Measurements from ENCODE around the gene MAP2K6. TPM values are rescaled to one million over a fixed set of nuclear protein-coding genes. Genes with fewer than 3 reads are reported as not detected.

Gene MAP2K6
- total RNA-seq, 1 donor from 2014 or later: 1.4 TPM

DNA sequence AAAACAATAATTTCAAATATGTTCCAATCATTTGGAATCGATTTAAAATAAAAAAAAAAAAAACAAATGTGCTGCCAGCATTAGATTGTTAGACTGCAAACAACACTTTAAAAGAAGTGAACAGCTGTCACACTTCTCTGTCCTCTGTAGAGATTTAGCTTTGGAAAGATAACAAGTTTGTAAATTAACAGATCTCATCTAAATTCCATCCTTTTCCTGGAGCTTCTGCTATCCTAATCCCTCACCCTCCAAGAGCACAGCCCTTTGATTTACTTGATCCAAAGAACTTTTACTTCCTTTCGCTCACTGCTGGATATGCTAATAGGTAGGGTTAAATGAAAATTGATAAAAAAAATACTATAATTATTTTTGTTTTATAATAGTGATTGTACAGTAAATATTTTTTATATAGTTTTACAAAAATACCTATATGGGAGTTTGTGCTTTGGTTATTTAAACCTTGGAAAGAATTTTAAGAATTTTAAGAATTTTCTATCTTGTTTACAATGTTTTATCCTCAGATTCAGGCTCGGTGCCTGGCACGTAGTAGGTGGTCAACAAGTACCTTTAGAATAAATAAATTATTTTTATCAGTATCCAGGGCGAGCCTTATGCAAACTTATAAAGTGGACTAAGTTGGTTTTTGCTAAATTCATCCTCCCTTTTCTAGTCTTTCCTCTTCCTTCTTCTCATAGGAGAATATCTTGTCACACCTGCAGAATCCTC lies 21.6 kb downstream of the MAP2K6 start:
- peaks cover 12% of the 10 kb centered on the region for H3K9me3 Mint-ChIP-seq
- intact Hi-C loops (cut with micrococcal nuclease): no loop called here
- no peak overlapping the region for H3K4me3 Mint-ChIP-seq
- H3K4me1 Mint-ChIP-seq: peaks cover 2% of the 10 kb centered on the region
- no peak overlapping the region for H3K27ac Mint-ChIP-seq
- H3K27me3 Mint-ChIP-seq: no peaks in the 10 kb centered on the region
- H3K36me3 Mint-ChIP-seq (ENCODE audit: low read depth): no peaks in the 10 kb centered on the region
- no peak for DNase-seq

DNA sequence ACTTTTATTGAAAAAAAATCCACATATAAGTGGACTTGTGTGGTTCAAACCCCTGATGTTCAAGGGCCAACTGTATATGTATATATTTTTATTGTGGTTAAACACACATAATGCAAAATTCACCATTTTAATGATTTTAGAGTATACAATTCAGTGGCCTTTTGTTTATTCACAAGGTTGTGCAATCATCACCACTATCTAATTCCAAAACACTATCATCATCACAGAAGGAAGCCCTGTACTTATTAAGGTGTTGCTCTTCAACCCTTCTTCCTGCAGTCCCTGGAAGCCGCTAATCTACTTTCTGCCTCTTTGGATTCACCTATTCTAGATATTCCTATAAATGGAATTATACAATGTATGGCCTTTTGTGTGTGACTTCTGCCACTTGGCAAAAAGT lies 23.0 kb downstream of the MAP2K6 start:
- intact Hi-C loops (cut with micrococcal nuclease): no loop called here
- no peaks in the 10 kb centered on the region for H3K27me3 Mint-ChIP-seq

DNA sequence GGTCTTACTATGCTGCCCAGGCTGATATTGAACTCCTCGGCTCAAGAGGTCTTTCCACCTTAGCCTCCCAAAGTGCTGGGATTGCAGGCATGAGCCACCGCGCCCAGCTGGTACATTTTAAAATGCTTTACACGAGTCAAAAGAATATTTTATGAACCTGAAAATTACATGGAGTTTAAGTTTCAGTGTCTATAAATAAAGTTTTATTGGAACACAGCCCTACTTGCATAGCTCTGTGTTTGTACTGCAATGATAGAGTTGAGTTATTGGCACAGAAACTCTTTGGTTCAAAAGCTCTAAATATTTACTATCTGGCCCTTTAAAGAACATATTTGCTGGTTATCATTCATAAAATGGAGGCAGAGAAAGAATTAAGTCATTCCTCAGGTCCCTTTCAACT lies 24.3 kb downstream of the MAP2K6 start:
- intact Hi-C loops (cut with micrococcal nuclease): no loop called here
- no peak for DNase-seq
- Mint-ChIP-seq H3K27ac (no peak overlapping the region), H3K9me3 (peaks cover 12% of the 10 kb centered on the region), H3K27me3 (no peaks in the 10 kb centered on the region), H3K4me1 (peaks cover 2% of the 10 kb centered on the region), H3K4me3 (no peak overlapping the region), H3K36me3 (ENCODE audit: low read depth) (no peaks in the 10 kb centered on the region)

More for the DNA sequence above, 23.0 kb downstream of the MAP2K6 start:
- no peak for DNase-seq
- H3K27ac Mint-ChIP-seq: no peak overlapping the region
- H3K9me3 Mint-ChIP-seq: peaks cover 12% of the 10 kb centered on the region
- H3K4me1 Mint-ChIP-seq: peaks cover 2% of the 10 kb centered on the region
- no peak overlapping the region for H3K4me3 Mint-ChIP-seq
- no peaks in the 10 kb centered on the region for H3K36me3 Mint-ChIP-seq (ENCODE audit: low read depth)

DNA sequence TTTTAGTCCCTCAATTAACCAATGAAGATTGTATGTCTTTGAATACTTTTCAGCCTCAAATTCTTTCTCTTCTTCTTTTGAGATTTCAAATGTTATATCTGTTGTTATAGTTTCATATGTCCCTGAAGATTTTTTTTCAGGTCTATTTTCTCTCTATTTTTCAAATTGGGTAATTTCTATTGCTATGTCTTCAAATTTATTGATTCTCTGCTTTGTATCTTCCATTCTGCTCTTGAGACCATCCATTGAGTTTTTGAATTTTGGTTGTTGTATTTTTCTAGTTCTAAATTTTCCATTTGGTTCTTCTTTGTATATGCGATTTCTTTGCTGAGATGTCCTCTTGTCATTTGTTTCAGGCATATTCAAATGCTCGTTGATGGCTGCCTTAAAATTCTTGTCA lies 26.7 kb downstream of the MAP2K6 start:
- Mint-ChIP-seq H3K4me3 (no peak overlapping the region), H3K36me3 (ENCODE audit: low read depth) (no peaks in the 10 kb centered on the region), H3K9me3 (peaks cover 12% of the 10 kb centered on the region), H3K27ac (no peak overlapping the region), H3K4me1 (peaks cover 2% of the 10 kb centered on the region), H3K27me3 (no peaks in the 10 kb centered on the region)
- DNase-seq: no peak
- intact Hi-C loops (cut with micrococcal nuclease): no loop called here

DNA sequence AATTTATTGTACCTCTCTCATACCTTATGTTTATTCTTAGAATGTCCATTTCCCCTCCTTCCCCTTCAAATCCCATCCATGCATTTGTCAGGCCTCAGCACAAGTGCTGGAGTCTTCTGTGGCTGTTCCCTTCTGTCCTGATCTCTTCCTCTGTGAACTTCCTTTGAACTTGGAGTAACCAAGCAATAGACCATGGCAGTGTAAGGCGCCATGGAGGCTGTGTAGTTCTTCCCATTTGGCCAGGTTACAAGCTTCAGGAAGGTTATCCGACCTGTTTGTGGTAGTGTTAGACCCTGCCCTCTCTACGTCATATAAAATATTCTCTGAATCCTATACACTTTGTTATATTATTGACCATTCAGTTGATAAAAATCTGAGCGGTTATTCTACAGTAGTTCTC lies 28.6 kb downstream of the MAP2K6 start:
- peaks cover 2% of the 10 kb centered on the region for H3K4me1 Mint-ChIP-seq
- no peak for DNase-seq
- H3K27me3 Mint-ChIP-seq: no peaks in the 10 kb centered on the region
- H3K4me3 Mint-ChIP-seq: no peak overlapping the region
- no peaks in the 10 kb centered on the region for H3K36me3 Mint-ChIP-seq (ENCODE audit: low read depth)
- intact Hi-C loops (cut with micrococcal nuclease): no loop called here
- peaks cover 12% of the 10 kb centered on the region for H3K9me3 Mint-ChIP-seq
- H3K27ac Mint-ChIP-seq: no peak overlapping the region

DNA sequence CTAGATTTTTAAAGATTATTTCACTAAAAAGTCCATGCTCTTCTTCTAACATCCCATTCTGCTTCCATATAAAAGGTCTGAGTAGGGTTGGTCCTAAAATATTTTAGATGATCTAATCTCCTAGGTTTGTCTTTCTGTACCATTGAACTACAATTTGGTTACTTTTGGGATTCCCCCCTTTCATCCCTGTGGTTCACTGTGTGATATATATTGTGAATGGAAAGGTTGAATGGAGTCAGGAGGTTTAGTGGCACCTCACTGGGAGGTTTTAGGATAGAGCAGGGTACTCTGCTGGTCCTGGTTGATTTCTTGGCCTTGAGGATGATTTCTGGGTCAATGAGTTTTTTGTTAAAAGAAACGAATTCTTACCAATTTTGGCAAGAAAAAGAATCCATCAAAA lies 29.5 kb downstream of the MAP2K6 start:
- Mint-ChIP-seq H3K9me3 (peaks cover 10% of the 10 kb centered on the region), H3K27ac (no peak overlapping the region), H3K27me3 (no peaks in the 10 kb centered on the region), H3K4me1 (peaks cover 2% of the 10 kb centered on the region), H3K4me3 (no peak overlapping the region), H3K36me3 (ENCODE audit: low read depth) (no peaks in the 10 kb centered on the region)
- intact Hi-C loops (cut with micrococcal nuclease): no loop called here
- no peak for DNase-seq

DNA sequence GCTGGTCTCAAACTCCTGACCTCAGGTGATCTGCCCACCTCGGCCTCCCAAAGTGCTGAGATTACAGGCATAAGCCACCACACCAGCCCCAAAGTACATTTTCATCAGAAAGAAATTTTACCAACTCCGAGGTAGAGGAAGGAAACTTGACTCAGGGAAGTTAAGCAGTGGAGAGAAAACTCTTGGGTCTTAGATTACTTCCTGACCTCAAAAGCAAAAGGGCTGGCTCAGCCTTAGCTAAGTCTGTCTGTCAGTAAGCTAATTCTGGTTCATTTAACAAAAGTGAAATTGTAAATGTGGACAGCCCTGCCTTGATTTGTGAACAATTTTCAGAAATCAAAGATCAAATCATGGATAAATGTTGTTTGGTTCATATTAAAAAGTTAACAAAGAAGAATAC lies 30.6 kb downstream of the MAP2K6 start:
- DNase-seq: no peak
- no peak overlapping the region for H3K4me3 Mint-ChIP-seq
- peaks cover 2% of the 10 kb centered on the region for H3K4me1 Mint-ChIP-seq
- intact Hi-C loops (cut with micrococcal nuclease): no loop called here
- H3K9me3 Mint-ChIP-seq: peaks cover 7% of the 10 kb centered on the region
- H3K27me3 Mint-ChIP-seq: no peaks in the 10 kb centered on the region
- H3K27ac Mint-ChIP-seq: no peak overlapping the region
- no peaks in the 10 kb centered on the region for H3K36me3 Mint-ChIP-seq (ENCODE audit: low read depth)

DNA sequence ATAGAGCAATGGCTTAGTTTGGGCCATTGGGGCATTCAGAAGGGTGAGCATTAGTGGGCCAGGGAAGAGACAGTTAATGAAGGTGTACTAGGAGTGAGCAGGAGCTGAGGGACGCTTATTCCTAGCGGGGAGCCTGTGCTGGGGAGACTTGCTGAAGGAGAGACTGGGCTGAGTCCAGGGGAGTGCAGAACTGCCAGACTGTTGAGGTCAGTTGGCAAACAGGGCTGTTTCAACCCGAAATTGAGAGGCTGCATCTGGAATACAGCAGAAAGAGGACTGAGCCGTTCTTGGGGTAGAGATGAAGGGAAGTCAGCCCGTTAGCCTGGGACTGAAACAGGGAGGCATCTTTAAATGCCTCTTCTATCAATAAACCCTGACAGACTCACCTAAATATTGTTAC lies 33.2 kb downstream of the MAP2K6 start:
- no peaks in the 10 kb centered on the region for H3K9me3 Mint-ChIP-seq
- H3K27me3 Mint-ChIP-seq: no peaks in the 10 kb centered on the region
- intact Hi-C loops (cut with micrococcal nuclease): no loop called here
- no peak for DNase-seq
- peaks cover 5% of the 10 kb centered on the region for H3K4me1 Mint-ChIP-seq
- H3K27ac Mint-ChIP-seq: no peak overlapping the region
- H3K36me3 Mint-ChIP-seq (ENCODE audit: low read depth): no peaks in the 10 kb centered on the region
- H3K4me3 Mint-ChIP-seq: no peak overlapping the region

DNA sequence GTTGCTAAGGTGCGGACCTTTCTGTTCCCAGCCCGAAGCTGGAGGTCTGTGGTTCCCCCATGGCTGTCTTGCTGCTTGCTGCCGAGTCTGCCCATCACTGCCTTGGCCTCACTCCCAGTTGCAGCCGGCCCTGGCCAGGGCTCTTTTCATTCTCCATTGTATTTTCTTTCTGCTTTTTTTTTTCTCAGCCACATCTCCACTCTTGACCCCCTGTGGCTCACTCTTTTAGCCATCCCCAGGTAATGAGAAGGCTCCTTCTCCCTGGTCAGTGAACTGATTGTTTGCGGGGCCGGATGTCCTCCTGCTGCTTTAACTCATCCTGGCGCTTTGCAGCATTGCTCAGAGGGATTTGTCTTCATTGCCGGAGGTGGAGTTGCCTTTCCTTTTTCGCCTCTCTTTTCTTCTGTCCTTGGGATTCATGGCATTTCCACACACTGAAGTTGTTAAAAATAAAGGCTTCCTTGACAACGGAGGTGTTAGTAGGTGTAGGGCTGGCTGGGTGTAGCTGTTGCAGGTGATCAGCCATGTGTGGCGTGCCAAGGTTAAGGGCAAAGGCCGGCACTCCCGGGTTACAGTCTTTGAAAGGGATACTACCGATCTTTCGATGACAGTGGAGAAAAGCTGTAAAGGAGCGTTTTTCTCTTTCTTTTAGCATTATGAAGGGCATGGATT lies 34.1 kb downstream of the MAP2K6 start:
- H3K27me3 Mint-ChIP-seq: no peaks in the 10 kb centered on the region
- H3K27ac Mint-ChIP-seq: no peak overlapping the region
- H3K36me3 Mint-ChIP-seq (ENCODE audit: low read depth): no peaks in the 10 kb centered on the region
- peaks cover 5% of the 10 kb centered on the region for H3K4me1 Mint-ChIP-seq
- no peak for DNase-seq
- H3K4me3 Mint-ChIP-seq: no peak overlapping the region
- intact Hi-C loops (cut with micrococcal nuclease): no loop called here
- H3K9me3 Mint-ChIP-seq: no peaks in the 10 kb centered on the region

DNA sequence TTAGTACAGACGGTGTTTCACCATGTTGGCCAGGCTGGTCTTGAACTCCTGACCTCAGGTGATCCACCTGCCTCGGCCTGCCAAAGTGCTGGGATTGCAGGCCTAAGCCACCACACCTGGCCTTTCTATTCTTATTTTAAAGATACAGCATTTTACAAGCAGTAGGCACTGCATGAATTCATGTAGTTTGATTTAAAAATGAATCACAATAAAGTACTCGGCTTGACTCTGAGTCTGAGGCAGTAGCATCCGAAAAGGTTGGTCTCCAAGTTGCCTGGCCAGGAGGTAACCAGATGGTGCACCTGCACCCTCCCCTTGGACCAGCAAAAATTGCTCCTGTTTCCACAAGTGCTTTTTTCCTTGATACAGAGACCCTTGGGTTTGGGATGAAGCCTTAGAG lies 35.6 kb downstream of the MAP2K6 start:
- Mint-ChIP-seq H3K27ac (no peak overlapping the region), H3K9me3 (no peaks in the 10 kb centered on the region), H3K4me3 (no peak overlapping the region), H3K4me1 (peaks cover 3% of the 10 kb centered on the region), H3K27me3 (no peaks in the 10 kb centered on the region), H3K36me3 (ENCODE audit: low read depth) (no peaks in the 10 kb centered on the region)
- DNase-seq: no peak
- intact Hi-C loops (cut with micrococcal nuclease): no loop called here

DNA sequence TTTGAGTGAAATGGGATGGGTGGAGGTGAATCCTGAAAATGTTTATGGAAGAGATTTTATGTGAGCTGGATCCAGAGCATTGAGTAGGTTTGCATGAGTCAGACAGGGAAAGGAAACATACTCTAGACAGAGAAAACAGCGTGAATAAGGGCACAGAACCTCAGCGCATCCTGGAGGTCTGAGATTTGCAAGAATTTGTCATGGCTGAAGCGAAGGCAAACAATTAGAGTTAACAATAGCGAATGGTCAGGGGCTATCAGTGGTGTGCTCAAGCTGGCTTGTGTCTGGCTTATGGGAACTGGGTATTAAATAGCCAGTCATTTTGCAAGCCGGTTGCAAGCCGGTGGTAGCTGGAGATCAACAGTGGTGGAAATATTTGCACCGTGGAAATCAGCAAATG lies 36.4 kb downstream of the MAP2K6 start:
- intact Hi-C loops (cut with micrococcal nuclease): no loop called here
- Mint-ChIP-seq H3K36me3 (ENCODE audit: low read depth) (no peaks in the 10 kb centered on the region), H3K4me3 (no peak overlapping the region), H3K4me1 (peaks cover 3% of the 10 kb centered on the region), H3K27ac (no peak overlapping the region), H3K27me3 (no peaks in the 10 kb centered on the region), H3K9me3 (no peaks in the 10 kb centered on the region)
- no peak for DNase-seq

DNA sequence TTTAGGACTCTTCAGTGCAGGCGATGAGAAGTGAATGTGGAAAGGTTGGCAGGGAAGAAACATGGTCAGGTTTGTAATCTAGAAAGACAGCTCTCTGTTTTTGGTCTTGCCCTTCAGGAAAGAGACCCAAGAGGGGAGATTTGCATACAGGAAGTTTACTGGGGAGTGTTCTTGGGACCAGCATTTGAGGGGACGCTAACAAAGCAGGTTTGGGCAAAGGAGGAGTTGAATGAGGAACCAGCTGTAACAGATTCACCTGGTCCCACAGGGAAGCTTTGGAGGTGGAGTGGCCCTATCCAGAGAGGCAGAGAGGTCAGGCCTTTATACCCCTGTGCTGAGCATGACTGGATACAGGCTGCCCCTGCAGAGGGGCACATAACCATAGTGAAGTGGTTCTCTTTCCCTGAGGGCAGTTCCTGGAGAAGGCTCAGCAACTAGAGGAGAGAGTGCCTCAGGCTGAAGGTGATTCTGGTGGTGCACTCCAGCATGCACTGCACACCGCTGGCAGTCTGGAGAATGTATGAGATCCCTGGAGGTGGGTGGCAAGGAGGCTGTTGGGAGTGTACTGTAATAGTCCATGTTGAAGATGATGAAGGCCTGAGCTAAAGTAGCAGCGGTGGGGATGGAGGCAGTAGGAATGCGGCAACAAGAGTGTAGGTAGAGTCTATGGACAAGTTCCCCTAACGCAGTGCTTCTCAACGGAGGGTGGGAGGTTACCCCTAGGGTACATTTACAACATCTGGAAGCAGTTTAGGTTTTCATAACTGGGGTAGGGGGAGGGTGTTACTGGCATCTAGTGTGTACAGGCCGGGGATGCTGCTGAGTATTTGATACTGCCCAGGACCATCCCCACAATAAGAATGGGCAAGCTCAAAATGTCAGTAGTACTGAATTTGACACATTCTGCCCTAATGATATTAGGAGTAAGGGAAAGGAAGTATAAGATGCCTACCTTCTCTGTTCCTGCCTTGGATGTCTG lies 37.2 kb downstream of the MAP2K6 start:
- no peaks in the 10 kb centered on the region for H3K36me3 Mint-ChIP-seq (ENCODE audit: low read depth)
- no peaks in the 10 kb centered on the region for H3K9me3 Mint-ChIP-seq
- no peak overlapping the region for H3K4me3 Mint-ChIP-seq
- H3K4me1 Mint-ChIP-seq: peaks cover 4% of the 10 kb centered on the region
- no peak for DNase-seq
- no peak overlapping the region for H3K27ac Mint-ChIP-seq
- H3K27me3 Mint-ChIP-seq: no peaks in the 10 kb centered on the region
- intact Hi-C loops (cut with micrococcal nuclease): no loop called here

DNA sequence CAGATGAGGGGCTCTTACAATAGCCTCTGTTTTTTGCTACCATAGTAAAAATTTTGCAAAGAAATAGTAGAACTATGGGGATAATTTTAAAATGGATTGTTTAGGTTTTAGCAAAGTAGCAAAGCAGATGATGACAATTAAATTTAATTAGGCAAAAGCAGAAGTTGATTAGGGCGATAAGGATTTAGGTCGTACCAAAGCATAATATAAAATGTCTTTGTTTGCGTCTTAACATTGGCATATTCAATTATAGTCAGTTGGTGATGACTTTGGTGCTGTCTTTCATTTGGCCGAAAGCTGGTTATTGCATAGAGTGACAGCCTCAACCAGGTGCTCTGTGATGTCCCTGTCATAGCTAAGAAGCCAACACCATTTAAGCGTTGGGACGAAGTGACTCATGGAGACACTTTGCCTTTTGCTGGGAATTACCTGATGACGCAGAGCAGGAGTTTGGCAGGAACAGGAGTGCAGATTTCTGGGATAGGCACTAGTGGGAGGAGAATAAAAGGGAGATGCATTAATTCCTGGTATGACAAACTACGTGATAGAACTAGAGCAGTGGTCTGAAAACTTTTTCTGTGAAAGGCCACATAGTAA lies 38.3 kb downstream of the MAP2K6 start:
- peaks cover 6% of the 10 kb centered on the region for H3K4me1 Mint-ChIP-seq
- H3K36me3 Mint-ChIP-seq (ENCODE audit: low read depth): no peaks in the 10 kb centered on the region
- no peak overlapping the region for H3K27ac Mint-ChIP-seq
- DNase-seq: no peak
- no peak overlapping the region for H3K4me3 Mint-ChIP-seq
- intact Hi-C loops (cut with micrococcal nuclease): no loop called here
- H3K27me3 Mint-ChIP-seq: no peaks in the 10 kb centered on the region
- H3K9me3 Mint-ChIP-seq: no peaks in the 10 kb centered on the region

DNA sequence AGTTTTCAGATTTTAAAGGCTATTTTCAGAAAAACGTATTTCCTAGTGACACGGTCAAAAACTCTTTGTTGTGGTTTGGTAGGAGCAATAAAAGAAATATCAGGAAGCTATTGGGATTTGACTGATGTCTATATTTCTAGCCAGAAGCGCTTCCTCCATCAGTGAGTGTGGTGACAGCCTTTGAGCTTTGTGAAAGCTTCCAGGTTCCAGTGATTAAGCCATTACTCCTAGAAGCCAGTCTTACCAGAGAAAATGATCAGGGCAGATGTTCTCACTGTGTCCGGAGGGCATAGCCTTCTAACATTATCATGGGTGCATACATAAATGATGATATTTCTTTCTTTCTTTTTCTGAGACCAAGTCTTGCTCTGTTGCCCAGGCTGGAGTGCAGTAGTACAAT lies 39.6 kb downstream of the MAP2K6 start:
- H3K27me3 Mint-ChIP-seq: no peaks in the 10 kb centered on the region
- H3K9me3 Mint-ChIP-seq: no peaks in the 10 kb centered on the region
- H3K36me3 Mint-ChIP-seq (ENCODE audit: low read depth): no peaks in the 10 kb centered on the region
- intact Hi-C loops (cut with micrococcal nuclease): no loop called here
- no peak for DNase-seq
- H3K4me3 Mint-ChIP-seq: no peak overlapping the region
- peaks cover 8% of the 10 kb centered on the region for H3K4me1 Mint-ChIP-seq
- no peak overlapping the region for H3K27ac Mint-ChIP-seq
